ENCODE measurements around the gene MRPL48.

DNA sequence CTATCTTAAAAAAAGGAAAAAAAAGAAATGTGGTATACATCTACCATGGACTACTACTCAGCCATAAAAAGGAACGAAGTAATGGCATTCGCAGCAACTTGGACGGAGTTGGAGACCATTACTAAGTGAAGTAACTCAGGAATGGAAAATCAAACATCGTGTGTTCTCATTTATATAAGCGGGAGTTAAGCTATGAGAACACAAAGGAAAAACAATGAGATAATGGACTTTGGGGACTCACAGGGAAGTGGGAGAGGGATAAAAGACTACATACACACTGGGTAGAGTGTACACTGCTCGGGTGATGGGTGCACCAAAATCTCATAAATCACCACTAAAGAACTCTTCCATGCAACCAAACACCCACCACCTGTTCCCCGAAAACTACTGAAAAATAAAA, 38.6 kb upstream of the MRPL48 start:
- TF ChIP-seq CTCF (IDR thresholded peaks at IDR 0.05 in 2 of 3, conservative IDR thresholded peaks at IDR 0.05 in 1 of 3; ENCODE audit: control insufficient read depth in 2 of 3, extremely low read depth in 1 of 3, insufficient read depth in 1 of 3, low read depth in 3 of 3, low read length in 3 of 3) (no peak), SP1 (IDR thresholded peaks at IDR 0.05; ENCODE audit: low read depth, low read length) (no peak), POLR2AphosphoS5 (IDR thresholded peaks at IDR 0.05; ENCODE audit: low read length) (no peak), YY1 (IDR thresholded peaks at IDR 0.05; ENCODE audit: low read depth, low read length) (no peak), EGR1 (IDR thresholded peaks at IDR 0.05; ENCODE audit: borderline replicate concordance in 1 of 2, low read depth in 2 of 2, low read length in 2 of 2) (no peak), HDGF (IDR thresholded peaks at IDR 0.05) (no peak), EP300 (IDR thresholded peaks at IDR 0.05; ENCODE audit: borderline replicate concordance in 1 of 2, control insufficient read depth in 1 of 2, low read depth in 2 of 2, low read length in 2 of 2) (no peak), MXI1 (IDR thresholded peaks at IDR 0.05; ENCODE audit: low read depth, low read length) (no peak)
